Transverse colon (tissue), 4 donors: ENCODE measurements around the gene ACTG1. TPM values are rescaled to one million over a fixed set of nuclear protein-coding genes. Genes with fewer than 3 reads are reported as not detected.

Experiments used
- DNase-seq: peaks from one replicate; pipeline ENCODE4 v3.0.0-alpha.2; 2019
- H3K27ac ChIP-seq, 4 donors: fragments of 200-600 bp; sonication (generic); 2 replicates each; pipeline ENCODE4 v1.5.1; 2016 to 2018; ENCODE audit warnings: inconsistent platforms in 4 of 4
- H3K27me3 ChIP-seq: fragments of 200-600 bp; sonication (generic); 2 replicates; pipeline ENCODE4 v1.5.1; 2017; ENCODE audit warnings: inconsistent platforms
- H3K36me3 ChIP-seq, 4 donors: fragments of 200-600 bp; sonication (generic); 2 replicates each; pipeline ENCODE4 v1.5.1; 2017 to 2019; ENCODE audit warnings: inconsistent platforms in 4 of 4
- H3K4me1 ChIP-seq, 4 donors: fragments of 200-600 bp; sonication (generic); 2 replicates each; pipeline ENCODE4 v1.5.1; 2017 to 2020; ENCODE audit warnings: inconsistent platforms in 4 of 4
- H3K4me3 ChIP-seq, 4 donors: fragments of 200-600 bp; sonication (generic); 1 replicate in 1 of 4; 2 replicates in 3 of 4; pipeline versions ENCODE4 v1.5.1 to v1.6.1; 2017 to 2019; ENCODE audit warnings: inconsistent platforms in 4 of 4
- H3K9me3 ChIP-seq, 2 donors: fragments of 200-600 bp; sonication (generic); 2 replicates each; pipeline ENCODE4 v1.5.1; 2017 to 2019; ENCODE audit warnings: inconsistent platforms in 2 of 2
- EP300 ChIP-seq: sonication (generic); formaldehyde crosslinking; IDR thresholded peaks from one replicate; pipeline ENCODE4 v1.6.1; 2017; ENCODE audit warnings: antibody characterized with exemption, low read depth
- POLR2A ChIP-seq: fragments of 450-650 bp; IDR thresholded peaks from one replicate; pipeline ENCODE4 v1.6.1; 2016; ENCODE audit warnings: antibody characterized with exemption, mild to moderate bottlenecking, moderate library complexity
- POLR2AphosphoS5 ChIP-seq, 3 donors: sonication (generic); formaldehyde crosslinking; IDR thresholded peaks; one replicate each; pipeline ENCODE4 v1.6.1; 2016; ENCODE audit warnings: antibody characterized with exemption in 3 of 3
- WGBS, 2 donors: methylation state at CpG; one replicate each; pipeline ENCODE4 v1.1.5; 2018; ENCODE audit warnings: low coverage in 1 of 2; 5-methylcytosine and 5-hydroxymethylcytosine counted together
- in situ Hi-C, 4 donors: fragments of 200-750 bp; cut with MboI; loops; one replicate each; pipeline versions ENCODE4 v1.15.0 to v1.15.1; 2017; ENCODE audit warnings: low sequenced_read_pairs in 3 of 4, low pct_ligation_motif_present in 1 of 4, low pct_unique_long_range_greater_than_20kb in 1 of 4
- intact Hi-C: fragments of 100-400 bp; cut with DNase I; formaldehyde crosslinking; loops from one replicate; pipeline ENCODE4 v1.15.1; 2023; ENCODE audit warnings: low total_unique reads
- total RNA-seq, 4 donors: library from RNA; depleted of rRNA; stranded (reverse); fragments of >200 nt; gene quantifications; one replicate each; pipeline ENCODE4 v1.1.0, GENCODE V29; 2016
- TF ChIP-seq, protein P1 (sequence below), 5 experiments: fragments of 200-600 bp in 3 of 5; fragments of 450-650 bp in 2 of 5; sonication (generic) in 3 of 5; IDR thresholded peaks; 1 replicate in 2 of 5; 2 replicates in 3 of 5; pipeline ENCODE4 v1.5.1; 2016 to 2017; ENCODE audit warnings: antibody characterized with exemption in 5 of 5, inconsistent platforms in 3 of 5, mild to moderate bottlenecking in 2 of 5, moderate library complexity in 1 of 5

The ACTG1 gene
- total RNA-seq, 4 donors from 2014 or later: 2,099 to 4,882 (median 4,009) TPM

DNA sequence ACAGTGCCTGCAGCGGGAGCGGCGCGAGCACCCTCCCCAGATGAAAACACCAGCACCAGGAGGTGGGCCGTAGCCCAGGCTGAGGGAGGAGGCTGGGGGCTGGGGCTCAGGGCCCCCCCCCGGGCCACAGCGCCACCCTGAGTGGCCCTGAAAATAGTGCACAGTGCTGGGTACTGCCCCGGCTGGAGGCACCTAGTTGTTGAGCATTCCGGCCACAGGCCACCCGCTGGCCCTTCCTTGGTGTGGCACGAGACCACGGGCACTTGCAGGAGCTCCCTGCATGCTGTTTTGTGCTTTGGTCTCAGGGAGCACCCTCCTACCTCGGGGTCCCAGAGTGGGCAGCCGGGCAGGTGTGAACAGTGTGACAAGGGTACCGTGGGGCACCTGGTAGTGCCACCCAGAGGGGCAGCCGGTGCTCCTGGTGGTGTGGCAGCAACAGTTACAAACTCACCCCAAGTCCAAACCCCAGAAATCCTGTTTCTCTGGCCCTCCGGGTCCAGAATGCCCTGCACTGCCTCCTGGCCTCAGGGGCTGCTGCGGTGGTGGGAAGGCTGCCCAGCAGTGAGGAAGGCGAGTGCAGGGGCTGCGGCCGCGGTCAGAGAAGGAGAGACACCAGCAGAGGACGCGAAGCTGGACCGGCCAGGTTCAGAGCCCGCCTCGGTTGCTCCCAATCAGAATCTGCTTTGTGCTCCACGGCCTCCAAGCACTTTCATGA lies 27.5 kb upstream of the ACTG1 start:
- Histone ChIP-seq H3K9me3 (no peaks in the 10 kb centered on the region), H3K27me3 (peaks cover 25% of the 10 kb centered on the region), H3K36me3 (peaks cover 0 to 17% (median under 1%) of the 10 kb centered on the region in 4 donors), H3K4me1 (peaks cover 7 to 17% (median 11%) of the 10 kb centered on the region in 4 donors), H3K4me3 (no peak overlapping the region), H3K27ac (no peak overlapping the region)
- in situ Hi-C loops (no loop called here), intact Hi-C loops (loop anchor here (10.0 kb wide), 1 partner anchor 285 kb away; no protein-coding TSS in a partner anchor)
- TF ChIP-seq POLR2A (no peak), POLR2AphosphoS5 (IDR thresholded peaks at IDR 0.05) (no peak), EP300 (no peak)
- TF ChIP-seq, protein P1, sequence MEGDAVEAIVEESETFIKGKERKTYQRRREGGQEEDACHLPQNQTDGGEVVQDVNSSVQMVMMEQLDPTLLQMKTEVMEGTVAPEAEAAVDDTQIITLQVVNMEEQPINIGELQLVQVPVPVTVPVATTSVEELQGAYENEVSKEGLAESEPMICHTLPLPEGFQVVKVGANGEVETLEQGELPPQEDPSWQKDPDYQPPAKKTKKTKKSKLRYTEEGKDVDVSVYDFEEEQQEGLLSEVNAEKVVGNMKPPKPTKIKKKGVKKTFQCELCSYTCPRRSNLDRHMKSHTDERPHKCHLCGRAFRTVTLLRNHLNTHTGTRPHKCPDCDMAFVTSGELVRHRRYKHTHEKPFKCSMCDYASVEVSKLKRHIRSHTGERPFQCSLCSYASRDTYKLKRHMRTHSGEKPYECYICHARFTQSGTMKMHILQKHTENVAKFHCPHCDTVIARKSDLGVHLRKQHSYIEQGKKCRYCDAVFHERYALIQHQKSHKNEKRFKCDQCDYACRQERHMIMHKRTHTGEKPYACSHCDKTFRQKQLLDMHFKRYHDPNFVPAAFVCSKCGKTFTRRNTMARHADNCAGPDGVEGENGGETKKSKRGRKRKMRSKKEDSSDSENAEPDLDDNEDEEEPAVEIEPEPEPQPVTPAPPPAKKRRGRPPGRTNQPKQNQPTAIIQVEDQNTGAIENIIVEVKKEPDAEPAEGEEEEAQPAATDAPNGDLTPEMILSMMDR (IDR thresholded peaks at IDR 0.05): no peak
- no peak for DNase-seq
- WGBS, 2 donors: 85 to 96% methylated on average over 4 to 28 of the region's 28 CpGs

DNA sequence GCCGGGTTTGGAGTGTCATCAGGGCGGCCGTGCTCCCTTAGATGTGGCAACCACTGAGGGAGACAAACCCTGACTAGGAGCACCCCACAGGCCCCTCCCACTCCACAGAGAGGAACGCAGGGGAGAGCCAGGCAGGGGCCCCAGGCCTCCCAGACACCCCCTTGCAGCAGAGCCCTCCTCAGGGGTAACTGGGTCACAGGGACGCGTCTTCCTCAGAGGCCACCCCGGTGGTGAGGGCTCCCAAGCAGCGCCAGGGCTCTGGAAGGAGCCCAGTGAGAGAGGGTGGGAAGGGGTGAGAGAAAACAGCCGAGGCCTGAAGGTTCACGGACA lies 26.9 kb upstream of the ACTG1 start:
- H3K9me3 ChIP-seq: no peaks in the 10 kb centered on the region
- TF ChIP-seq POLR2A (no peak), POLR2AphosphoS5 (IDR thresholded peaks at IDR 0.05) (no peak), EP300 (no peak)
- TF ChIP-seq, protein P1 (IDR thresholded peaks at IDR 0.05): no peak
- peaks cover 7 to 17% (median 11%) of the 10 kb centered on the region in 4 donors for H3K4me1 ChIP-seq
- in situ Hi-C loops: no loop called here
- peaks cover 25% of the 10 kb centered on the region for H3K27me3 ChIP-seq
- 82% methylated on average over 9 of the region's 10 CpGs; no CpG with 5 or more reads in 1 of the 2 donors for WGBS, 2 donors
- no peak overlapping the region for H3K27ac ChIP-seq
- intact Hi-C loops: loop anchor here (10.0 kb wide), 1 partner anchor 285 kb away; no protein-coding TSS in a partner anchor
- DNase-seq: no peak
- H3K4me3 ChIP-seq: no peak overlapping the region
- peaks cover 0 to 11% (median 0%) of the 10 kb centered on the region in 4 donors for H3K36me3 ChIP-seq

DNA sequence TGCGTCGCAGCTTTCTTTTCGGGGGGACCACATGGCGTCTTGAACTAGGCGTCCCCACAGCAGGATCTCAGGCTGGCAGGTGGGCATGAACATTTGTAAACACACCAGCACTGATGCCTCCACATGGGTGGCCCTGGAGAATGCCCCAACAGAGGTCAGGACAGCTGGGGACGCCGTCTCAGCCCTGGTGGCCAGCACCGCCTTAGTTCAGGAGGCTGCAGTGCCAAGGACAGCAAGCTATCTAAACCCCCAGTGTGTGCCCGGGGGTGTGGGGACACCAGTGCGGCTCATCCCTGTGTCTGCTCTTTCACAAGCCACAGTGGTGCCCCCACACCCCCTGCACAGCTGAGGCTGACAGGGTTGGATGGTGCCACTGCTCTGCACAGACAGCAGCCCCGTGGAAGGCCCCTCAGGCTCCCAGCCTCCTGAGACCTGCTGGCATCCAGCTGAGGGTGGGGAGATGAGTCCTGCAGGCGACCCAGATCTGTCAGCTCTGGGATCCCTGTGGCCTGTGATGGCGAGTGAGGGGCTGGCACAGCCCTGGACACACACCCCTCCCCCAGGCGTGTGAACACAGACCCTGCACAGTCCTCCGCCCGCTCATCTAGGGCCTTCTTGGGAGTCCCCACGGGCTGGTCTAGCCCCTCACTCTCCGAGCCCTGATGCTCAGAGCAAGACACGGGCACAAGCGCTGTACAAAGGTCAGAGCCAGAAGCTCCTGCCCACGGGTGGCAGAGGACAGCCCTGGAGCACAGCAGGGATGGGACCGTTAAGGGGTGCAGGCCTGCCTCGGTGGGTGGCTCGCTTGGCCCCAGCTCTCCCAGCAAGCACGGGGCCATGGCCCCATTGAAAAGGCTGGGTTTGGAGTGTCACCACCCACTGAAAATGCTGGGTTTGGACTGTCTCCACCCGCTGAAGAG lies 26.3 kb upstream of the ACTG1 start:
- in situ Hi-C loops (no loop called here), intact Hi-C loops (loop anchor here (10.0 kb wide), 1 partner anchor 284 kb away; no protein-coding TSS in a partner anchor)
- no peak for DNase-seq
- H3K9me3 ChIP-seq: no peaks in the 10 kb centered on the region
- H3K27me3 ChIP-seq: peaks cover 25% of the 10 kb centered on the region
- no peak overlapping the region for H3K4me3 ChIP-seq
- TF ChIP-seq POLR2A (no peak), EP300 (no peak), POLR2AphosphoS5 (IDR thresholded peaks at IDR 0.05) (no peak)
- TF ChIP-seq, protein P1 (IDR thresholded peaks at IDR 0.05): no peak
- 89% methylated on average over 23 of the region's 26 CpGs; no CpG with 5 or more reads in 1 of the 2 donors for WGBS, 2 donors
- H3K27ac ChIP-seq: no peak overlapping the region
- H3K36me3 ChIP-seq: peaks cover 0 to 10% (median 0%) of the 10 kb centered on the region in 4 donors
- H3K4me1 ChIP-seq: peaks cover 7 to 17% (median 11%) of the 10 kb centered on the region in 4 donors
